HS-5 (cell line): ENCODE data around the gene TERT.
A peak's percentile ranks its signal among the peaks of the same experiment; 100 is the strongest.

Experiments
- DNase-seq: peaks from one replicate; pipeline ENCODE4 v3.0.0-alpha.2; 2012; ENCODE audit warnings: low read depth

TERT gene

DNA sequence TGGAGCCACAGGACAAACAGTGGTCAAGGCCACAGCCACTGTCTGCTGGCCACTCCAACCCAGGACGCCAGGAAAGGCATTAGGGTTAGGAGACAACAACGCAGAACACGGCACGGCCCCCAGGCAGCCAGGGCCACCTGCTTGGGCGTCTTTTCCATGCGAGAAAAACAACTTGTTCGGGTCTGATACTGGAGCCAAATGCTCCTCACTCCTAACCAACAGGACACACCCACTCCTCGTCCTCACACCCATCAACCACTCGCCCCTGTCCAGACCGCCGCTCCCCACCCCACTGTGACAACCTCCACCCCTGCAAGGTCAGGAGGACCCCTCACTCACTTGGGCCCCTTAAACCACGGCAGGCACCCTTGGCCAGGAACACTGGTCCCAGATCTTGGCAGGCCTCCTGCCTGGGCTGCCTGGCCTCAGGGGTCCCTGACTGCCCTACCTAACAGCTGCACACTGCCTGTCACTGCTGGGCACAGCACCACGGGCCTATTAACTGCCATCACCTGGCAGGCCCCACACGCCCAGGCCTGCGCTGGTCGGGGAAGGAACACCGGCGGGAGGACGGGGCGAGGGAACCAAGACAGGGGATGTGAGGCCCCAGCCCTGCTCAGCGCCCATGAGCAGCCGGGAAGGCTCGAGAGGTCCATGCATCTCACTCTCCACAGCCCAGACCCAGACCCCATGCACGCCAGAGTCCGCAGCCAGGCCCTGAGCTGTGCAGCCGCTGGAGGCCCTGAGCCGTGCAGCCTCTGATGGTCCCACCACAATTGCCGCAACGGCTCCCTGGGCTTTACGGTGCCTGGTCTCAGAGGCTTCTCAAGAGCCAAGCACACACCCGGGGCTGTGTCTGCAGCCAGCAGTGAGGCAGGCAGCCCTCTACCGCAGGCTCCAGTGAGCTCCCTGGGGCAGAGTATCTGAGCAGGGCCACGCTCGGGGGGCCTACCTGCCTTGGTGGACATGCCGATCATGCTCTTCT, 36.3 kb upstream of the TERT start:
- DNase-seq, result no peak

DNA sequence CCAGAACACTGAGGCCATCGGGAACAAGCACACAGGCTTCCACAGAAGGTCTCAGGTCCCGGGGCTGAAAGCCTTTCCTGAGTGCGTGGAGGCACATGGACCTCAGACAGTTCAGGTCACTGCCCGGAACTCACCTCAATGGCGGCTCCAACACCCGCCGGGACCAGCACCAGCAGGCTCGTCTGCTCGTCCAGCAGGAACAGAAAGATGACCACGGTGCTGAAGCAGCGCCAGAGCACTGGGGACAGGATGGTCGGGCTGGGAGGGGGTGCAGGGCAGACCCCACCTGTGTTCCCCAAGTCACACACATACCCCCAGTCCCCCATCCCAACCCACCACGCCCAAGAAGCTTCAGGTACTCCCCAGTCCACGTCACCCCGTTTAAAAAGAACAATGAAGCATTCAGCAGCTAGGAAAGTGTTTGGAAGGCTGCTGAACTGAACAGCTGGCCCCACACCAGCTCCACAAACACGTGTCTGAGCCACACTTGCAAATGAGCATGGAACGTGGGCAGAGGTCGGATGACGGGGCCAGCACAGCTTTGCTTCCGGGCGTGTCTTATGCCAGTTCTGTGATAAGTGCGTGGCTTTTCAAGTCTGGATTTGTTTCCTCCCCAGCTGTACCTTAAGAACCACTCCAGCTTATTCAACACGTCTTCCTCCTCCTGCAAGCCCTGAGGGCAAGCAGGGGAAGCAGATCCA, 35.4 kb upstream of the TERT start:
- no peak for DNase-seq

DNA sequence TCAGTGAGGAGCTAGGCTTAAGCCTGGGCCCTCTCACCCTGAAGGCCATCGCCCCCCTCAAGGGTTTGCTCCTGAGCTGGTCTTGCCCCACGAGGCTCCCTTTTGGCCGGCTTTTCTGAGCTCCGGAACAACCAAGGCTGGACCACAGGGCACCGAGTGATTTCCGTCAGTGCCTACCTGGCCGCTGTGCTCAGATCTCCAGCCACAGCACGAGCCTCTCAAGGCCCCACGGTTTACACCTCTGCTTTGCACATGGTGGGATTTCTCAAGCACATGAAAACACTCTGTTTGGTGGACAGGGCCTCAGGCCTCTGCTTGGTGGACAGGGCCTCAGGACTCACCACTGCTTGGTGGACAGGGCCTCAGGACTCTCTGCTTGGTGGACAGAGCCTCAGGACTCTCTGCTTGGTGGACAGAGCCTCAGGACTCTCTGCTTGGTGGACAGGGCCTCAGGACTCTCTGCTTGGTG, 34.3 kb upstream of the TERT start:
- DNase-seq, result no peak

DNA sequence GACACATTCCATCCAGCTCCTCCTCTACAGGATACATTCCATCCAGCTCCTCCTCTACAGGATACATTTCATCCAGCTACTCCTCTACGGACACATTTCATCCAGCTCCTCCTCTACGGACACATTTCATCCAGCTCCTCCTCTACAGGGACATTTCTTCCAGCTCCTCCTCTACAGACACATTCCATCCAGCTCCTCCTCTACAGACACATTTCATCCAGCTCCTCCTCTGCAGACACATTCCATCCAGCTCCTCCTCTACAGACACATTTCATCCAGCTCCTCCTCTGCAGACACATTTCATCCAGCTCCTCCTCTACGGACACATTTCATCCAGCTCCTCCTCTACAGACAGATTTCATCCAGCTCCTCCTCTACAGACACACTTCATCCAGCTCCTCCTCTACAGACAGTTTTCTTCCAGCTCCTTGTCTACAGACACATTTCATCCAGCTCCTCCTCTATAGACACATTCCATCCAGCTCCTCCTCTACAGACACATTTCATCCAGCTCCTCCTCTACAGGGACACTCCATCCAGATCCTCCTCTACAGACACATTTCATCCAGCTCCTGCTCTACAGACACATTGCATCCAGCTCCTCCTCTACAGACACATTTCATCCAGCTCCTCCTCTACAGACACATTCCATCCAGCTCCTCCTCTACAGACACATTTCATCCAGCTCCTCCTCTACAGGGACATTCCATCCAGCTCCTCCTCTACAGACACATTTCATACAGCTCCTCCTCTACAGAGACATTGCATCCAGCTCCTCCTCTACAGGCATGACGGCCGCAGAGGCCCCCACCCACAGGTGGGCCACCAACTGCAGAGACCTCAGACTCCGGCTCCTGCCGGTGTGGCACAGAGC, 33.6 kb upstream of the TERT start:
- peak; percentile 87 for DNase-seq

DNA sequence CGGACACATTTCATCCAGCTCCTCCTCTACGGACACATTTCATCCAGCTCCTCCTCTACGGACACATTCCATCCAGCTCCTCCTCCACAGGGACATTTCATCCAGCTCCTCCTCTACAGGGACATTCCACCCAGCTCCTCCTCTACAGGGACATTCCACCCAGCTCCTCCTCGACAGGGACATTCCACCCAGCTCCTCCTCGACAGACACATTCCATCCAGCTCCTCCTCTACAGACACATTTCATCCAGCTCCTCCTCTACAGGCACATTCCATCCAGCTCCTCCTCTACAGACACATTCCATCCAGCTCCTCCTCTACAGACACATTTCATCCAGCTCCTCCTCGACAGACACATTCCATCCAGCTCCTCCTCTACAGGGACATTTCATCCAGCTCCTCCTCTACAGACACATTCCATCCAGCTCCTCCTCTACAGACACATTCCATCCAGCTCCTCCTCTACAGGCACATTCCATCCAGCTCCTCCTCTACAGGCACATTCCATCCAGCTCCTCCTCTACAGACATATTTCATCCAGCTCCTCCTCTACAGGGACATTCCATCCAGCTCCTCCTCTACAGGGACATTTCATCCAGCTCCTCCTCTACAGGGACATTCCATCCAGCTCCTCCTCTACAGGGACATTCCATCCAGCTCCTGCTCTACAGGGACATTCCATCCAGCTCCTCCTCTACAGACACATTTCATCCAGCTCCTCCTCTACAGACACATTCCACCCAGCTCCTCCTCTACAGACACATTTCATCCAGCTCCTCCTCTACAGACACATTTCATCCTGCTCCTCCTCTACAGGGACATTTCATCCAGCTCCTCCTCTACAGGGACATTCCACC, 32.3 kb upstream of the TERT start:
- DNase-seq, result peak; percentile 80

DNA sequence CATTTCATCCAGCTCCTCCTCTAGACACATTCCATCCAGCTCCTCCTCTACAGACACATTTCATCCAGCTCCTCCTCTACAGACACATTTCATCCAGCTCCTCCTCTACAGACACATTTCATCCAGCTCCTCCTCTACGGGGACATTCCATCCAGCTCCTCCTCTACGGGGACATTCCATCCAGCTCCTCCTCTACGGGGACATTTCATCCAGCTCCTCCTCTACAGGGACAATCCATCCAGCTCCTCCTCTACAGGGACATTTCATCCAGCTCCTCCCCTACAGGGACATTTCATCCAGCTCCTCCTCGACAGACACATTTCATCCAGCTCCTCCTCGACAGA, 31.6 kb upstream of the TERT start:
- DNase-seq, result peak; percentile 22

DNA sequence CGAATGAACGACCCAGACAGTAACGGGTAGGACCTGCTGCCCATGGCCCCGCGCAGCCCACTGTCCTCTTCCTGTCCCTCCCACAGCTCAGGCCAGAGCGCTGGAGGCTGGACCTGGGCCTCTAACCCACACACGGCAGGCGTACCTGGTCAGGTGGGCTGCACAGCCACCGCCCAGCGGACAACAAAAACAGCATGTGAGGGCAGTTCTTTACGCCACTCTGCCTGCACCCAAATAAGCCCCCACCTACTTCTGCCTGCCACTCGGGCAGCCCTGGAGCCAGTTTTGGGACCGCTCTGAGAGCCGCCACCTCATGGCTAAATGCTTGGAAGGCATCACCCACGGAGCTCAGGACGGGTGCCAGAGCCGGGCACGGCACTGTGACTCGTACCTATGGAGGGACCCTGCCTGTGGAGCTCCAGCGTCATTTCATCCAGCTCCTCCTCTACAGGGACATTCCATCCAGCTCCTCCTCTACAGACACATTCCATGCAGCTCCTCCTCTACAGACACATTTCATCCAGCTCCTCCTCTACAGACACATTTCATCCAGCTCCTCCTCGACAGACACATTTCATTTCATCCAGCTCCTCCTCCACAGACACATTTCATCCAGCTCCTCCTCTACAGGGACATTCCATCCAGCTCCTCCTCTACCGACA, 31.1 kb upstream of the TERT start:
- DNase-seq, result peak; percentile 48

DNA sequence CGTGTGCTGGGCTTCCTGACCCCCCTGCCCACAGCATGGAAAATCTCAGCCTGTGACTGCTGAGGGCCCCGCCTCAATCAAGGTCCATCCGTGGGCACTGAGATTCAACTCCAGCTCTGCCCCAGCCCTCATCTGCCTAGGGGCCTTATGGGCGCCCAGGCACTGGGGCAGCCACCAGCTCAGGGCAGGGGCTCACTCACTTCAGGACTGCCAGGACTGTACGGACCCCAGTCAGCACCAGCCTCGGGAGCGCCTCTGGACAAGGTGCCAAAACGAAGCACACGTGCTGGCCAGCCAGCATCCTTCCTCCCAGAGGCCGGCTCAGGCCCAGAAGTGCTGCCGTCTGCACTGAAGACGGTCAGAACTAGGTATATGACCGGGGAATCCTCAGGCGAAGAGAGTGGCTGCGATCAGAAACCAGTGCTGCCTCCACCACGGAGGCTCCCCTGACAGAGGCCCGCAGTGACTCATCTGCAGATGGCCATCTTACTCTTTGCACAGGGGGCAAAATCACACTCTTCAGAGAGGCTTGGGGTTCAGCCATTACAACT, 30.4 kb upstream of the TERT start:
- DNase-seq, result no peak

DNA sequence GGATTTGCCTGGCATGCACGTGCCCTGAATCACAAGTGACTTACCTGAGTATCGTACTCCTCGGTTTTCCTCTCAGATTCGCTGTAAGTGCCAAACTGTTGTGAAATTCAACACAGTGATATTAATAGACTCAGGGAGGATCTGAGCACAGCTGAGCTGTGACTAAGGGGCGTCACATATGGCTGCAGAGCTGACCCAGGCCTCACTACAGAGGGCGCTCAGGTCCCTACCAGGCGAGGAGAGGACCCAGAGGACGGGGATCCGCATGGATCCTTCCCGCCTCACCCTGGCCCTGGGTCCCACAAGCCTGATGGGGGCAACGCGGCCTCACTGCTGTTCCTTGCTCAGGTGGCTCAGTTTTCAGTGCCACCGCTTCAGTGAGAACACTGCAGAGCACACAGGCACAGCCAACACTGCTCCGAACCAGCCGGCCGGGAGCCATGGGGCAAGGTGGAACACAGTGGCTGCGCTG, 29.9 kb upstream of the TERT start:
- DNase-seq, result no peak

DNA sequence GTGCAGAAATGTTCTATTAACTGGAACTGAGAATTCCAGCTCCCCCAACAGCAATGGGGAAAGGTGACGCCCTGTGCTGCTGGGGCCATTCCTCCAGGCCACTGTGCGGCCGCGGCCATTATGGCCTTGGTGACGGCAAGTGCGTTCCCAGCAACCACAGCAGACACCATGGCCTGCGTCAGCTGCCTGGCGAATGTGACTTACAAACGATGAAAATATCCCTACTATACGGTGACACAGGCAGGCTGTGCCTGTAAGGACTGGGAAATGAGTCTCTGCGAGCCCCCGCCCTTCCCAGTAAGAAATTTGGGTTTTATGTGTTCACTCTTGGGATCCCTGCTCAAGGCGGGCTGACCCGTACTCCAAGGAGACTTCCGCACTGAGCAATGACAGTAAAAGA, 29.4 kb upstream of the TERT start:
- DNase-seq, result no peak

DNA sequence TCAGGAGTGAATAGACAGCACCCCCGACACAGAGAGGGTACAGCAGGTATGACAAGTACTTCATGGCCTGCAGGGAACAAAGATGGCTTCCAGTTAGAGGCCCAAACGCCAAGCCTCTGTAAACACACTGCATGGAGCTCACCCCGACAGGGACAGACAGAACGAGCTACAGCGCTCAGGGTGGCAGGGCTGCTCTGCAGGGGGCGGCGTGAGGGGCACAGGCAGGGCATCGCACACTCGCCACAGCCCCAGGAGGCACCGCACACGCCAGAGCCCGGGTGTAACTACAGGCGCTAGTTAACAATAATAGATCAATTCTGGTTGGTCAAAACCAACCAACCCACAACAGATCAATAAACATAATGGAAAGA, 28.9 kb upstream of the TERT start:
- no peak for DNase-seq

DNA sequence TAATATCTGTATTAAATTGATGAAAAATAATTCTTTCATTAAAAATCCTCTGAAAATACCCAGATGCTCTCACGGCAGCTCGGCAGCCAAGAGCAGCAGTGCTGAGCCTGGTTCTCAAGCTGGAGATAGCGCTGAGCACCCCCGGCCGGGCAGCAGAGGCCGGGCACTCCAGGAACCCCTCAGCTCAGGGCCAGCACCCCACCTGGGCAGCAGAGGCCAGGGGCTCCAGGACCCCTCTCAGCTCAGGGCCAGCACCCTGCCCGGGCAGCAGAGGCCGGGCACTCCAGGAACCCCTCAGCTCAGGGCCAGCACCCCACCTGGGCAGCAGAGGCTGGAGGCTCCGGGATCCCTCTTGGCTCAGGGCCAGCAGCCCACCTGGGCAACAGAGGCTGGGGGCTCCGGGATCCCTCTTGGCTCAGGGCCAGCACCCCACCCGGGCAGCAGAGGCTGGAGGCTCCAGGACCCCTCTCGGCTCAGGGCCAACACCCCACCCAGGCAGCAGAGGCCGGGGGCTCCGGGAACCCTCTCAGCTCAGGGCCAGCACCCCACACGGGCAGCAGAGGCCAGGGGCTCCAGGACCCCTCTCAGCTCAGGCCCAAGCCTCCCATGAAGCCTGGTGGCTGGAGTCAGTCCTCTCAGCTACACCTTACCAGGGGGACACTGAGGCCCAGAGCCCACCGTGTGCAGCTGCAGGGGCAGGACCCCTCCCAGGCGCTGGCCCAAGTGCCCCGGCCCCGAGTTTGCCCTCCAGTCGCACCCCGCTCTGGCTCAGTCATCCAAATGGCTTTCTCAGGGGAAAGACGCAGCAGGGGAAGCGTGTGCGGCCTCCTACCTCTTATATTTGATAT, 28.3 kb upstream of the TERT start:
- DNase-seq, result no peak

DNA sequence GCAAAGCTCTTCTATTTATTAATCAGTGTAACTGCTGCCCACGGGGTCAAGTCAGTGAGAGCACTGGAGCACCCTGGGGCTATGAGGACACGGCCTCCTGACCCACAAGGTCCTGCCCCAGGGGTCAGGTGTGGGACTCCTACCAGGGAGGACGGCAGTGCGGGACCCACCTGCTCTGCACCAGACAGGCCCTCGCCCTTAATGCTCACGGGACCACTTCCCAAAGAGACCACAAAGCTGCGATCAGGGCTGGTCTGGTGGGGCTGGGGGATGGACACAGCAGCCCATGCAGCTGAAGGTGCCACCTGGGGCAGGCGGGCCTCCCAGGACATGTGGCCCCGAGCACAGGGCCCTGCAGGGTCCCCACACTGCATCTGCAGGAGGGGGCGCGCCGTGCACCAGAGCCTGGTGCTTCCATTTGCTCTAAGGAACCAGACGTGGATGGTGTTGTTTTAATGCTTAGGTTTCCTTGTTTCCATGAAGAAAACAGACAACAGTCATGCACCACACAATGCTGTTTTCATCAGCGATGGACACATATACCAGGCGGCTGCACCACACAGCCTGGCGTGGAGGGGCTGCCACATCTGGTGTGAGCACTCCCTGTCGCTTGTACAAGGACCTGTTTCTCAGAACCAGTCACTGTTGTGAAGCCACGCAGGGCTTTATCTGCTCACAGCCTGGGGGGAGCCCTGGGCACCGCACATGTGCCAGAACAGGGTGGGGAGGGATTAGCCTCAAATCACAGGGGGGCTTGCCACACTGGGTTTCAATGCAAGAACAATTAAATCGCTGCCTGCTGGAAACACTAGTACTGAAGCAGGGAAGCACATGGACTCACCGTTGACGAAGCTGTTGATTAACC, 27.4 kb upstream of the TERT start:
- DNase-seq, result no peak

DNA sequence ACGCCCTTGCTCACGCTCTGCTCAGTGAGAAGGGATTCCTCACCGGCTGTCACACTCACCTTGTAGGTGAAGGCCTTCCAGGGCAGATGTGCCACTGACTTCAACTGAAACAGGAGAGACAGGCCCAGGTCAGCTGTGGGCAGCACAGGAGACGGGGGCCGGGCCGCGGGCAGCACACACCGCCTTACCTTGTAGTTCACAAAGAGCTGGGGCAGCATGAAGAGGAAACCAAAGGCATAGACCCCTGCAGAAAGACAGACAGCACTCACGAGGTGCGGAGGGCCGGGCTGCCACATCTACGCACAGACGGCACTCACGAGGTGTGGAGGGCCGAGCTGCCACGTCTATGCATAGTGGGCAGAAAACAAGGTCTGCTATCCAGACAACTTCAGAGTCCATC, 26.7 kb upstream of the TERT start:
- DNase-seq, result no peak

DNA sequence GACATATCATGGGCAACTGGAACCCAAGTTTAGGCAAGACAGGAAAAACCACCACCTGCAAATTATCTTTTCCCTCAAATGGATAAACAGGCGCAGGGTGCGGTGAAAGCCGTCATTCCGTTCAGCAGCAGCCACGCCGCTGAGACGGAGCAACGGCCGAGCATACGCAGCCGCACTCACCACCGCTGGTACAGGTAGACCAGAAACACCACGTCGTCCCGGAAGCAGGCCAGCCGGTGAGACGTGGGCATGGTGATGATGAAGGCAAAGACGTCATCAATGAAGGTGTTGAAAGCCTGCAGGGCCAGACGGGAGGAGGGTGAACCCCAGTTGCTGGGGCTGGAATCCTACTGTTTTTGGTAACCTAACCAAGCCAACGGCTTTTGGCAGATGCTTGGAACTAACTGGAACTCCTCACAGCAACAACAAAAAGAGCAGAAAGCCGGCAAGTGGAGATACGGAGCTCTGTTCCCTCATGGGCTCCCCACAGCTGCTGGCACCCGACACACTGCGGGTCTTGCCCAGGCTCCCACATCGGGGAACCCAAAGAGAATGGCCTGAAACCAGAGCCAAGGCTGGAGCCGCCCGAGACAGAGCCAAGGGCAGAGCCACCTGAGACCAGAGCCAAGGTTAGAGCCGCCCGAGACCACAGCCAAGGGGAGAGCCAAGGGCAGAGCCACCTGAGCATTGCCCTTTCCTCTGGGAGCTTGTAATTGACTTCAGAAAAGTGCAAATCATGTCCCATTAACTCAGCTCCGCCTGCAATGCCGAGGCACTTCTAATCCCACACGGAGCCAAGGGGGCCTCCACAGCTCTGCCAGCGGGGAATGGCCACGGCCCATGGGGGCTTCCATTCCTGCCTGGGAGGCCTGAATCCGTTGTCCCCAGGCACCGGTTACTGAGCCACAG, 25.8 kb upstream of the TERT start:
- DNase-seq, result no peak

DNA sequence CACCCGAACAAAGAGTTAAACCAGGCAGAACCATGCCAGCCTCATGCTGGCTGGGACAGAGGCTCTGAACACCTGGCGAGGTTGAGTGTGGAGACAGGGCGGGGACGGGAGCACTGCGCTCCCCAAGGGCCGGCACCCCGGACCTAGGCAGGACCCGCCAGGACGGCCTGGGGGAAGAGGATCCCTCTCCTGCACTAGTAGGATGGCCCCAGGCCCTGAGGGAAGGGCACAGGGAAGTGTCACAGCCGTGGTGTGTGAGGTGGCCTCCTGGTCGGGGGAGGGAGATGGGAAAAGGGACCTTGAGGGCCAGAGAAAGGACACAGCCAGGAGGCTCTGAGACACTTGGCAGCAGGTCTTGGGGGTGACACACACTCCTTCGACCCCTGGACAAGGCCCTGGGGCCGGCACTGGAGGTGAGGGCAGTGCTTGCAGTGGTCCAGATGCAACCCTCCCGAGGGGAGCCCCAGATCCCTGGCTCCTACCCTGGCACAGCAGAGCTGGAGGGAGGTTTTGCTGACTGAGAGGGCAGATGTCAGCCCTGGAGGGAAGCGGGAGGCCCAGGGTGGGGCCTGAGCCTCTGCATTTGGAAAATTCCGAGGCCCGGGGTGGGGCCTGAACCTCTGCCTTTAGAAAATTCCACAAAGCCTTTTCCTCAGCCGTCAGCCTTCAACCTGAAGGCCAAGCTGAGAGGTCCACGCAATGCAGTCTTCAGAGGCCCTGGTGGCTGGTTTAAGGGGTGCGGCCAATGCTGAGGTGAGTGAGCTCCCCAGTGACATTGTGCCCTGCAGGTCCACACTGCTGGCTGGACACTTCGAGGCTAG, 24.8 kb upstream of the TERT start:
- DNase-seq, result no peak
